SK-N-SH (cell line): ENCODE data around the gene INTS11. TPM values are rescaled to one million over a fixed set of nuclear protein-coding genes. Genes with fewer than 3 reads are reported as not detected.

Source experiments
- CTCF ChIA-PET: fragments of 300-600, 350-600 bp; formaldehyde crosslinking; extraction: SDS; loops from one replicate; lab custom pipeline; 2021; lab: Yijun Ruan, JAX
- POLR2A ChIA-PET: fragments of 350-600 bp; sonication (Branson Sonifier 250); formaldehyde crosslinking; extraction: SDS; loops from one replicate; lab custom pipeline; 2020; ENCODE audit warnings: antibody characterized with exemption, inconsistent platforms; lab: Yijun Ruan, JAX
- DNase-seq: peaks from one replicate; pipeline ENCODE4 v3.0.0; 2012
- H2AFZ ChIP-seq: fragments of 200-600 bp; sonication (generic); 2 replicates; pipeline ENCODE4 v1.8.1; 2016; ENCODE audit warnings: antibody characterized with exemption, mild to moderate bottlenecking, low read depth
- H3F3A ChIP-seq: fragments of 200-600 bp; sonication (generic); replicated peaks from 2 replicates; pipeline ENCODE3; 2016; ENCODE audit warnings: antibody characterized with exemption, mild to moderate bottlenecking; ENCODE audit not compliant: insufficient read depth
- H3K27ac ChIP-seq, 2 experiments: fragments of 200-500 bp in 1 of 2; fragments of 200-600 bp in 1 of 2; sonication (Bioruptor generic) in 1 of 2; sonication (generic), shearing (Covaris generic) in 1 of 2; 2 replicates each; pipeline versions ENCODE4 v1.5.1 to v1.6.1; 2014 to 2016; ENCODE audit warnings: low read depth in 2 of 2, inconsistent platforms in 1 of 2, low read length in 1 of 2, mild to moderate bottlenecking in 1 of 2, mixed read lengths in 1 of 2
- H3K27me3 ChIP-seq: fragments of 200-600 bp; sonication (generic), shearing (Covaris generic); 2 replicates; pipeline ENCODE4 v1.6.1; 2016; ENCODE audit warnings: mixed run types; ENCODE audit not compliant: insufficient read depth
- H3K36me3 ChIP-seq, 2 experiments: fragments of 200-500 bp in 1 of 2; fragments of 200-600 bp in 1 of 2; sonication (Bioruptor generic) in 1 of 2; sonication (generic) in 1 of 2; replicated peaks in 1 of 2; 2 replicates each; pipeline versions ENCODE3 to v1.5.1; 2014 to 2016; ENCODE audit warnings: low read length in 1 of 2, mild to moderate bottlenecking in 1 of 2; ENCODE audit not compliant: insufficient read depth in 2 of 2, control insufficient read depth in 1 of 2
- H3K4me1 ChIP-seq, 2 experiments: fragments of 200-500 bp in 1 of 2; fragments of 200-600 bp in 1 of 2; sonication (Bioruptor generic) in 1 of 2; sonication (generic), shearing (Covaris generic) in 1 of 2; 2 replicates each; pipeline versions ENCODE4 v1.5.1 to v1.6.1; 2014 to 2016; ENCODE audit warnings: low read depth in 1 of 2, low read length in 1 of 2, mixed run types in 1 of 2; ENCODE audit not compliant: insufficient read depth in 2 of 2, control insufficient read depth in 1 of 2
- H3K4me2 ChIP-seq: fragments of 200-600 bp; sonication (generic), shearing (Covaris generic); 2 replicates; pipeline ENCODE4 v1.6.1; 2017; ENCODE audit warnings: mixed run types
- H3K4me3 ChIP-seq, 2 experiments: fragments of 200-500 bp in 1 of 2; fragments of 200-600 bp in 1 of 2; sonication (Bioruptor generic) in 1 of 2; sonication (generic), shearing (Covaris generic) in 1 of 2; 2 replicates each; pipeline versions ENCODE4 v1.5.1 to v1.8.1; 2014 to 2016; ENCODE audit warnings: low read depth in 2 of 2, inconsistent platforms in 1 of 2, low read length in 1 of 2, mild to moderate bottlenecking in 1 of 2, mixed read lengths in 1 of 2, moderate library complexity in 1 of 2
- H3K79me2 ChIP-seq: fragments of 200-600 bp; sonication (generic); 2 replicates; pipeline ENCODE4 v1.8.1; 2017; ENCODE audit warnings: mild to moderate bottlenecking; ENCODE audit not compliant: insufficient read depth
- H3K9ac ChIP-seq: fragments of 200-600 bp; sonication (generic); 2 replicates; pipeline ENCODE4 v1.6.1; 2017; ENCODE audit warnings: mixed run types
- H3K9me2 ChIP-seq: fragments of 200-600 bp; sonication (generic); 2 replicates; pipeline ENCODE4 v1.6.1; 2017; ENCODE audit warnings: mixed run types
- H3K9me3 ChIP-seq: fragments of 200-600 bp; sonication (generic); 2 replicates; pipeline ENCODE4 v1.6.1; 2017; ENCODE audit warnings: mixed run types, mild to moderate bottlenecking, moderate library complexity
- H4K20me1 ChIP-seq: fragments of 200-600 bp; sonication (generic); 2 replicates; pipeline ENCODE4 v1.6.1; 2017; ENCODE audit warnings: mild to moderate bottlenecking, mixed run types; ENCODE audit not compliant: insufficient read depth
- GATA2 ChIP-seq: sonication (generic); formaldehyde crosslinking; IDR thresholded peaks from 2 replicates; pipeline ENCODE4 v1.5.0; 2020; ENCODE audit warnings: mild to moderate bottlenecking, missing genetic modification reagents
- JUND ChIP-seq: IDR thresholded peaks from 2 replicates; pipeline ENCODE4 v1.4.0; 2012
- NRF1 ChIP-seq: IDR thresholded peaks from 2 replicates; pipeline ENCODE4 v1.6.1; 2012; ENCODE audit warnings: low read depth, mild to moderate bottlenecking, low read length
- POLR2AphosphoS5 ChIP-seq: IDR thresholded peaks from 2 replicates; pipeline ENCODE4 v1.6.1; 2012; ENCODE audit warnings: low read depth, low read length
- RFX5 ChIP-seq: IDR thresholded peaks from 2 replicates; pipeline ENCODE4 v1.6.1; 2012; ENCODE audit warnings: mild to moderate bottlenecking, improper control_type of control experiment, low read length
- RXRA ChIP-seq: IDR thresholded peaks from 2 replicates; pipeline ENCODE4 v1.4.0; 2012; ENCODE audit warnings: low read depth, mild to moderate bottlenecking, borderline replicate concordance
- SIN3A ChIP-seq: IDR thresholded peaks from 2 replicates; pipeline ENCODE4 v1.6.1; 2012; ENCODE audit warnings: low read depth, mild to moderate bottlenecking, low read length, moderate library complexity, borderline replicate concordance
- TAF1 ChIP-seq: IDR thresholded peaks from 2 replicates; pipeline ENCODE4 v1.6.1; 2012; ENCODE audit warnings: low read depth, mild to moderate bottlenecking, low read length, moderate library complexity, borderline replicate concordance
- TEAD4 ChIP-seq: IDR thresholded peaks from 2 replicates; pipeline ENCODE4 v1.4.0; 2012; ENCODE audit warnings: mild to moderate bottlenecking, borderline replicate concordance; ENCODE audit not compliant: insufficient read depth
- WGBS: methylation state at CpG from one replicate; pipeline ENCODE4 v1.1.6; 2017; ENCODE audit warnings: low lambda C conversion rate; 5-methylcytosine and 5-hydroxymethylcytosine counted together
- polyA plus RNA-seq, 3 experiments: library from polyadenylated mRNA; depleted of rRNA; stranded (reverse); fragments of >200 nt; gene quantifications; 2 replicates each; pipeline ENCODE4 v1.2.3, GENCODE V29; 2012
- TF ChIP-seq, protein P1 (sequence below): IDR thresholded peaks from 2 replicates; pipeline ENCODE4; 2012
- TF ChIP-seq, protein P2 (sequence below): fragments of 150-350 bp; IDR thresholded peaks from 2 replicates; pipeline ENCODE4 v1.6.1; 2017; ENCODE audit warnings: antibody characterized with exemption, low read length, low read depth, borderline replicate concordance
- TF ChIP-seq, protein P3 (sequence below): fragments of 200-600 bp; sonication (generic); IDR thresholded peaks from 2 replicates; pipeline ENCODE4 v1.6.1; 2017; ENCODE audit warnings: antibody characterized with exemption, mild to moderate bottlenecking, moderate library complexity
- TF ChIP-seq, protein P4 (sequence below): fragments of 150-350 bp; IDR thresholded peaks from 2 replicates; pipeline ENCODE4 v1.6.1; 2016; ENCODE audit warnings: mild to moderate bottlenecking, low read depth, low read length

Gene INTS11
- polyA plus RNA-seq, 1 of the 3 experiments (the other 2 are of a cell fraction): 137 TPM

DNA sequence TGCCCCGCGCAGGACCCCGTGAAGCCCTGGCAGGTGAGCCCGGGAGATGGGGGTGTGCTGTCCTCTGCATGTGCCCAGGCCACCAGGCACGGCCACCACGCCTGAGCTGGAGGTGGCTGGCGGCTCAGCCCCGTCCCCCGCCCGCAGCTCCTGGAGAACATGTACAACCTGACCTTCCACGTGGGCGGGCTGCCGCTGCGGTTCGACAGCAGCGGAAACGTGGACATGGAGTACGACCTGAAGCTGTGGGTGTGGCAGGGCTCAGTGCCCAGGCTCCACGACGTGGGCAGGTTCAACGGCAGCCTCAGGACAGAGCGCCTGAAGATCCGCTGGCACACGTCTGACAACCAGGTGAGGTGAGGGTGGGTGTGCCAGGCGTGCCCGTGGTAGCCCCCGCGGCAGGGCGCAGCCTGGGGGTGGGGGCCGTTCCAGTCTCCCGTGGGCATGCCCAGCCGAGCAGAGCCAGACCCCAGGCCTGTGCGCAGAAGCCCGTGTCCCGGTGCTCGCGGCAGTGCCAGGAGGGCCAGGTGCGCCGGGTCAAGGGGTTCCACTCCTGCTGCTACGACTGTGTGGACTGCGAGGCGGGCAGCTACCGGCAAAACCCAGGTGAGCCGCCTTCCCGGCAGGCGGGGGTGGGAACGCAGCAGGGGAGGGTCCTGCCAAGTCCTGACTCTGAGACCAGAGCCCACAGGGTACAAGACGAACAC lies 8.5 kb upstream of the INTS11 start (continued):
- TF ChIP-seq, protein P1, sequence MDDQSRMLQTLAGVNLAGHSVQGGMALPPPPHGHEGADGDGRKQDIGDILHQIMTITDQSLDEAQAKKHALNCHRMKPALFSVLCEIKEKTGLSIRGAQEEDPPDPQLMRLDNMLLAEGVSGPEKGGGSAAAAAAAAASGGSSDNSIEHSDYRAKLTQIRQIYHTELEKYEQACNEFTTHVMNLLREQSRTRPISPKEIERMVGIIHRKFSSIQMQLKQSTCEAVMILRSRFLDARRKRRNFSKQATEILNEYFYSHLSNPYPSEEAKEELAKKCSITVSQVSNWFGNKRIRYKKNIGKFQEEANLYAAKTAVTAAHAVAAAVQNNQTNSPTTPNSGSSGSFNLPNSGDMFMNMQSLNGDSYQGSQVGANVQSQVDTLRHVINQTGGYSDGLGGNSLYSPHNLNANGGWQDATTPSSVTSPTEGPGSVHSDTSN: no peak
- TF ChIP-seq RFX5: no peak
- TF ChIP-seq, protein P2, sequence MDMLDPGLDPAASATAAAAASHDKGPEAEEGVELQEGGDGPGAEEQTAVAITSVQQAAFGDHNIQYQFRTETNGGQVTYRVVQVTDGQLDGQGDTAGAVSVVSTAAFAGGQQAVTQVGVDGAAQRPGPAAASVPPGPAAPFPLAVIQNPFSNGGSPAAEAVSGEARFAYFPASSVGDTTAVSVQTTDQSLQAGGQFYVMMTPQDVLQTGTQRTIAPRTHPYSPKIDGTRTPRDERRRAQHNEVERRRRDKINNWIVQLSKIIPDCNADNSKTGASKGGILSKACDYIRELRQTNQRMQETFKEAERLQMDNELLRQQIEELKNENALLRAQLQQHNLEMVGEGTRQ: no peak
- no peak for TF ChIP-seq JUND

DNA sequence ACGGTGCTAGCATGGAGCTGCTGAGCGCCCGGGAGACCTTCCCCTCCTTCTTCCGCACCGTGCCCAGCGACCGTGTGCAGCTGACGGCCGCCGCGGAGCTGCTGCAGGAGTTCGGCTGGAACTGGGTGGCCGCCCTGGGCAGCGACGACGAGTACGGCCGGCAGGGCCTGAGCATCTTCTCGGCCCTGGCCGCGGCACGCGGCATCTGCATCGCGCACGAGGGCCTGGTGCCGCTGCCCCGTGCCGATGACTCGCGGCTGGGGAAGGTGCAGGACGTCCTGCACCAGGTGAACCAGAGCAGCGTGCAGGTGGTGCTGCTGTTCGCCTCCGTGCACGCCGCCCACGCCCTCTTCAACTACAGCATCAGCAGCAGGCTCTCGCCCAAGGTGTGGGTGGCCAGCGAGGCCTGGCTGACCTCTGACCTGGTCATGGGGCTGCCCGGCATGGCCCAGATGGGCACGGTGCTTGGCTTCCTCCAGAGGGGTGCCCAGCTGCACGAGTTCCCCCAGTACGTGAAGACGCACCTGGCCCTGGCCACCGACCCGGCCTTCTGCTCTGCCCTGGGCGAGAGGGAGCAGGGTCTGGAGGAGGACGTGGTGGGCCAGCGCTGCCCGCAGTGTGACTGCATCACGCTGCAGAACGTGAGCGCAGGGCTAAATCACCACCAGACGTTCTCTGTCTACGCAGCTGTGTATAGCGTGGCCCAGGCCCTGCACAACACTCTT lies 7.7 kb upstream of the INTS11 start:
- peaks cover 5% of the 10 kb centered on the region for H3F3A ChIP-seq
- no peaks in the 10 kb centered on the region for H3K9me2 ChIP-seq
- no peak for TF ChIP-seq JUND
- no peak for TF ChIP-seq TEAD4
- TF ChIP-seq GATA2: no peak
- TF ChIP-seq RXRA: no peak
- TF ChIP-seq, protein P3, sequence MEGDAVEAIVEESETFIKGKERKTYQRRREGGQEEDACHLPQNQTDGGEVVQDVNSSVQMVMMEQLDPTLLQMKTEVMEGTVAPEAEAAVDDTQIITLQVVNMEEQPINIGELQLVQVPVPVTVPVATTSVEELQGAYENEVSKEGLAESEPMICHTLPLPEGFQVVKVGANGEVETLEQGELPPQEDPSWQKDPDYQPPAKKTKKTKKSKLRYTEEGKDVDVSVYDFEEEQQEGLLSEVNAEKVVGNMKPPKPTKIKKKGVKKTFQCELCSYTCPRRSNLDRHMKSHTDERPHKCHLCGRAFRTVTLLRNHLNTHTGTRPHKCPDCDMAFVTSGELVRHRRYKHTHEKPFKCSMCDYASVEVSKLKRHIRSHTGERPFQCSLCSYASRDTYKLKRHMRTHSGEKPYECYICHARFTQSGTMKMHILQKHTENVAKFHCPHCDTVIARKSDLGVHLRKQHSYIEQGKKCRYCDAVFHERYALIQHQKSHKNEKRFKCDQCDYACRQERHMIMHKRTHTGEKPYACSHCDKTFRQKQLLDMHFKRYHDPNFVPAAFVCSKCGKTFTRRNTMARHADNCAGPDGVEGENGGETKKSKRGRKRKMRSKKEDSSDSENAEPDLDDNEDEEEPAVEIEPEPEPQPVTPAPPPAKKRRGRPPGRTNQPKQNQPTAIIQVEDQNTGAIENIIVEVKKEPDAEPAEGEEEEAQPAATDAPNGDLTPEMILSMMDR: no peak
- no peak for TF ChIP-seq POLR2AphosphoS5
- TF ChIP-seq, protein P2: no peak
- TF ChIP-seq, protein P4, sequence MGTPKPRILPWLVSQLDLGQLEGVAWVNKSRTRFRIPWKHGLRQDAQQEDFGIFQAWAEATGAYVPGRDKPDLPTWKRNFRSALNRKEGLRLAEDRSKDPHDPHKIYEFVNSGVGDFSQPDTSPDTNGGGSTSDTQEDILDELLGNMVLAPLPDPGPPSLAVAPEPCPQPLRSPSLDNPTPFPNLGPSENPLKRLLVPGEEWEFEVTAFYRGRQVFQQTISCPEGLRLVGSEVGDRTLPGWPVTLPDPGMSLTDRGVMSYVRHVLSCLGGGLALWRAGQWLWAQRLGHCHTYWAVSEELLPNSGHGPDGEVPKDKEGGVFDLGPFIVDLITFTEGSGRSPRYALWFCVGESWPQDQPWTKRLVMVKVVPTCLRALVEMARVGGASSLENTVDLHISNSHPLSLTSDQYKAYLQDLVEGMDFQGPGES: no peak
- no peak for TF ChIP-seq NRF1
- TF ChIP-seq SIN3A: no peak
- TF ChIP-seq TAF1: no peak
- no peaks in the 10 kb centered on the region for H4K20me1 ChIP-seq
- no peaks in the 10 kb centered on the region for H3K79me2 ChIP-seq
- 50% methylated on average over 1 of the region's 57 CpGs for WGBS
- no peak overlapping the region for H3K27ac ChIP-seq
- peaks cover 0 to 15% of the 10 kb centered on the region in 2 experiments; a peak in 1 of 4 replicates for H3K4me1 ChIP-seq
- H3K4me3 ChIP-seq: no peak overlapping the region
- CTCF ChIA-PET: interaction anchor here (0.8 to 1.5 kb wide), 5 partner anchors 10 to 39 kb away, joined by 3 to 6 read pairs (median 5); no protein-coding TSS in a partner anchor
- DNase-seq: no peak
- H3K9ac ChIP-seq: no peak overlapping the region
- no peaks in the 10 kb centered on the region for H3K9me3 ChIP-seq
- no peaks in the 10 kb centered on the region for H3K27me3 ChIP-seq
- peaks cover 0 to 14% of the 10 kb centered on the region in 2 experiments for H3K36me3 ChIP-seq
- no peak overlapping the region for H3K4me2 ChIP-seq
- POLR2A ChIA-PET: interaction anchor here (1.1 kb wide), 1 partner anchor 18 kb away, joined by 3 read pairs; no protein-coding TSS in a partner anchor
- H2AFZ ChIP-seq: no peak overlapping the region
